NCI-H524 (cell line): Measurements from ENCODE around the gene AKR1C2.
"Not testable (repeated sequence)": the region's sequence is repeated elsewhere in the genome, so short reads cannot be mapped to it uniquely, and the experiment has no call there.

Source experiments
- DNase-seq, 2 experiments: peaks; one replicate each; lab custom pipeline; 2025; lab: John Stamatoyannopoulos, UW

The AKR1C2 gene

GRCh38 chr10:5023177-5023805 is 19.6 kb upstream of the AKR1C2 start:
- no peak for DNase-seq

DNA sequence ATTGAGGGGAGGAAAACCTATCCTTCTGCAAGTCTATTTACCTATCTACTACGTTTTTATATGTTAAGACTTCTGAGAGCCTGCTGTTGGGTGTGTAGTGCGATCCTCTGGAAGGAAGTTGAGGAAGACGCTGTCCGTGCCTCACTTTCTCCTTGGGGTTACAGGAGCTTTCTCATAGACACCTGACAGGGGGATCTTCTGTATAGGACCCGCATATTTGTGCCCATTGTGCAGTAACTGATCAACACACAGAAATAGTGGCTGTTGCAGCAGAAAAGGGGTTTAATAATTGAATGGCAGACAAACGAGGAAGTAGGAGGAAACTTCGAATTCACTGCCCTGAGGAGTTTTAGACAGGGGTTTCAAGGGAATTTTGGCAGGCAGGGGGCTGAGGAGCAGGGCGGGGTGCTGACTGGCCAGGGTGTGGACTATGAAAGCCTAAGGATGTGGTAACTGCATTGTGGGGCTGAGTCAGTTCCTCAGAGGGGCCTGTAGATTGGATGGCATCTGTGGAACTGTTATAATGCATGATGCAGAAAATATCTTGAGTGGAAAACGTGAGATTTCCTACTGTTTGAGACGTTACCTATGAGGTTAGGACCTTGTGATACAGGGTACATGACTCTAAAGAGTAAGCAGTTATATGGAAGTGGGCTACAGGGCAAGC is 18.1 kb upstream of the AKR1C2 start:
- DNase-seq = not testable (repeated sequence)

DNA sequence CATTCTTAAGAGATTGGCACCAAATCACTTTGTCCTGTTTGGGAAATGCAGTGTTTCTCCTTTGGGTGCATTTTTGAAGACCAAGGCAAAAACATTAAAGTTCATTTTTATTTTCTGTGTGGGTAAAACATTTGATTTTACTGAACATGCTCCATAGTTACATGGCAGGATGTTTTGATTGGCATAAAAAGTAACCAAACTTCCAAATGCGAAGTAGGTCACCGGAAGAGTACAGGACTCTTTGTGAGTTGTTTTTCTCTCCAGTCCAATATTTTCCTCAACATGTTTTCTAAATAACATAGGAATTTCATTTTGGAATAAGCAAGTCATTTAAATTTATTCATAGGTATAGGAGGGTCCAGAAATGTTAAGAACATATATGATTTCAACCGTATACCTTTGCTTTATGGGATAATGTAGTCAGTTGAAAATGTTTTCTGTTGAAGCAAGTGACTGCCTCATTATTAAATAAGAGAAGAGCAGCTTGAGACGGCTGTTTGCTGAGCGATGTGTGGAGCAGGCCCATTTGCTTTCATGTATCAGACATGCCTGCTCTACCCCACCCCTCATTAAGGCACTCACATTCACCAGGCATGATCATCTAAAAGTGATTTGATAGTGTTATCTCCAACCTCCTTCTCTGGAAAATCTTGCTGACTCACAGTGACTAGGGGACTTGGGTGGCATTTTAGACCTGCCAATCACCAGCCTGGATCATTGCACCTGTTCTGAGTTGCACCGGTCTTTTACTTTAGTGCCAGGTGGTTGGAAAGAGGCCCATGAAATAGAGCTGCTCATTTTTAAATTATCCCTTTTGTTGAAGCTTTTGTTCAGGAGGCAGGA is 16.3 kb upstream of the AKR1C2 start:
- not testable (repeated sequence) for DNase-seq

DNA sequence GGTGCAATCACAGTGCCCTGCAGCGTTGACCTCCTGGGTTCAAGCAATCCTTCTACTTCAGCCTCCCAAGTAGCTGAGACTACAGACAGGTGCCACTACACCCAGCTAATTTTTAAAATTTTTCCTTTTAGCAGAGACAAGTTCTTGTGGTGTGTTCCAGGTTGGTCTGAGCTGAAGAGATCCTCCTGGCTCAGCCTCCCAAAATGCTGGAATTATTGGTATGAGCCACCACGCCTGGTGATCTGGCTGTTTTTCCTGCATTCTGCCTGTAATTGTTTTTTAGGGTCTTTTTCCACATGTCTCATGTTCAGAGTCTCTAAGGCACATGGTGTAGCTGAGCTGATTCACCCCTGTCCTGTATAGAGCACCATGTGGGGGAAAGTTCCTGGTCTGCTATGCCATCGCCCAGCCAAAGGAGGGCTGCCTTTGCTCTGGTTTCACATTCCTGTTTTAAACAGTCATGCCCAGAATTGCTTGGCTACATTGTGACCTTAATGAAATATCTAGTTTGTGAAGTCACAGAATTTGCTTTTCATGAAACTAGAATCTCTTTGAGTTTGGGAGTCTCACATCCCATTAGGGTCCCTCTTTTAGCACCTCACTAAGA is 15.1 kb upstream of the AKR1C2 start:
- not testable (repeated sequence) for DNase-seq

DNA sequence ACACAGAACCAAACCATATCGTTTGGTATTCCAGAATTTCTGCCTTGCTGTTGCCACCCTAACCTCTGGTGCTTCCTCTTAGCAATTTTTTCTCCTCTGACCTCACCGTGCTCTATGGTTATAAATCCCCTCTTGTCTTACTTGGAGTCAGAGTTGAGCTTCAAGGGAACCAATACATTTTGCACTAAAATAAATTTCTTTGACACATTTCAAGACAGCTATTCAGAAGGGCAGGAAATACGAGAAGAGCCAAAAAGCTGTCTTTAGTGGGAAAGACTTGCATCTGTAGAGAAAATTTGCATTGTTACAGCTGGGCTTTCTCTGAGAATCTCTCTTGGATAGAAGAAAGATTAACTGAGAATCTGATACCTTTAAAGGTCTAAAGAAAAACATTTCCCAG is 14.5 kb upstream of the AKR1C2 start:
- DNase-seq = no peak

- DNase-seq = peak in 1 of 2 experiments; percentile 10
Observed at GRCh38 chr10:5014936-5015335, 11.3 kb upstream of the AKR1C2 start.

DNA sequence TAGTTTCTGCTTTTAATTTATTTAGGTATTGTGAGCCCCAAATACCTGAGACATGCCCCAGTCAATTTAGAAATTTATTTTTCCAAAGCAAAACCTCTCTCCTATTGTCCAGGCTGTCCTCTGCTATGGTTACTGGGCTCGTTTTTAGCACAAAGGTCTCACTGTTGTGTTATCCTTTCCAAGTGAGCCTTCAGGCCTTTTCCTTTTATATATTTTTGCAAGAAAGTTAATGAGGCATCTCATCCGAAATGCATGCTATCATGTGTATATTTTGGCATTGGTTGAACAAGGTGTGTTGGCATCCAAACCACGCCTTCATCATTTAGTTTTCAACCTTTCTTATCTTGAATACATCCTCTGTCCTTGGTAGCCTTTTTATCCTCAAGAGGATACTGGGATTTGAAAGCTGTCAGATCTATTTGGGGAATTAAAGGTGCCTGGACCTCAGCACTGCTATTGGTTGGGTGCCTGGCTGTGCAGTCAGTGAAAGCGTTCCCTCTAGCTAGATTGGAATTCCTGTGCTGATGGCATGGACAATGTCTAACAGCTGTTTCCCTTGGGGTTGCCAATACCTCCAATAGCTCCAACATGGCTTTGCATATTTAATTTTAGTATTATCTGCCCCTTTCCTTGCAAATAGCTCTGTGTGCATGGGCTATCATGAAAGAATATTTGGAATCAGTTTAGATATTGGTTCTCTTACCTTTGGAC is 10.7 kb upstream of the AKR1C2 start:
- not testable (repeated sequence) for DNase-seq

GRCh38 chr10:5013385-5013784 is 9.7 kb upstream of the AKR1C2 start:
- DNase-seq = no peak

- DNase-seq = no peak
Observed at GRCh38 chr10:5012595-5012994, 8.9 kb upstream of the AKR1C2 start.

DNA sequence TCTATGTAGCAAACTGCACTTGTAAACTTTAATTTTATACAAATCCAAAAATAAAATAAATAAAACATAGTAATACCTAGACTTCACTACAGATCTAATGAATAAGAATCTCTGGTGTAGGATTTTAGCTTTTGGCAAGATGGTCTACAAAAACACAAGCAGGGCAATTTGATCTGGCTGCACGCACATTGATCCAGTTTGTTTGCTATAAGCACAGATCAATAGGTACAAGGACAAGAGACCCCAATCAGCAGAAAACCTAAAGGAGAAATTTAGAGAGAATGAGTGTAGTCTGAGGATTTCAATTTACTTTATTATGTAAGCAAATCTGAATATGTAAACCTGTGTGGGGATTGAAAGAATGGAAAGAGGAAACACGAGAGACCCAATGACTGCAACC is 7.7 kb upstream of the AKR1C2 start:
- not testable (repeated sequence) for DNase-seq

GRCh38 chr10:5010043-5010442 is 6.4 kb upstream of the AKR1C2 start:
- not testable (repeated sequence) for DNase-seq

- DNase-seq = not testable (repeated sequence)
Observed at GRCh38 chr10:5008857-5009548, 5.3 kb upstream of the AKR1C2 start.

GRCh38 chr10:5004501-5004900 is 844 bp upstream of the AKR1C2 start:
- DNase-seq = not testable (repeated sequence)

- DNase-seq = not testable (repeated sequence)
Observed at GRCh38 chr10:5004030-5004385, 351 bp upstream of the AKR1C2 start.

- DNase-seq = no peak
Observed at GRCh38 chr10:5002013-5002727, 1.5 kb downstream of the AKR1C2 start.

GRCh38 chr10:4998671-4999070 is 5.0 kb downstream of the AKR1C2 start:
- no peak for DNase-seq

DNA sequence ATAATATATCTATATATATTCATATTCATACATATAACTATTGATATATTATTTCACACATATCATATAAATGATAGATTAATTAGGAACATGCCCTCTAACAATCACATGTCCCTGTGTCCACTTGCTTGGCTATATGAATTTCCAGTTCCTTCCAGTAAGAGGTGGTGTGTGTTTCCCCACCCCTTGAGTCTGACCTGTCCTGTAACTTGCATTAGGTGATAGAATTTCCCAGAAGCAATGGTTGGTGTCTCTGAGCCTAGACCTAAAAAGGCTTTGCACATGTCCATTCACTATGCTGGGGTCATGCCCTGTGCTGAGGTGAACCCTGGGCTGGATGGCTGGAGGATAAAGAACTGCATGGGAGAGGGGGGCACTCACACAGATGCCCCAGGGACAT is 9.4 kb downstream of the AKR1C2 start:
- DNase-seq = not testable (repeated sequence)

DNA sequence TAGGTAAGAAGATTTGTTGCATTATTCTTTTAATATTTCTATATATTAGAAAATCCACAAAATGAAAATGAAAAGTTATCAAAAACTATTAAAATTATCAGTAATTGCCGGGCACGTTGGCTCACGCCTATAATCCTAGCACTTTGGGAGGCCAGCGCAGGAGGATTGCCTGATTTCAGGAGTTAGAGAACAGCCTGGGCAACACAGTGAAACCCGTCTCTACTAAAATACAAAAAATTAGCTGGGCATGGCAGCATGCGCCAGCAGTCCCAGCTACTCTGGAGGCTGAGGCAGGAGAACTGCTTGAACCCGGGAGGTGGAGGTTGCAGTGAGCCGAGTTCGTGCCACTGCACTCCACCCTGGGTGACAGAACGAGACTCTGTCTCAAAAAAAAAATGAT is 11.1 kb downstream of the AKR1C2 start:
- DNase-seq = not testable (repeated sequence)

DNA sequence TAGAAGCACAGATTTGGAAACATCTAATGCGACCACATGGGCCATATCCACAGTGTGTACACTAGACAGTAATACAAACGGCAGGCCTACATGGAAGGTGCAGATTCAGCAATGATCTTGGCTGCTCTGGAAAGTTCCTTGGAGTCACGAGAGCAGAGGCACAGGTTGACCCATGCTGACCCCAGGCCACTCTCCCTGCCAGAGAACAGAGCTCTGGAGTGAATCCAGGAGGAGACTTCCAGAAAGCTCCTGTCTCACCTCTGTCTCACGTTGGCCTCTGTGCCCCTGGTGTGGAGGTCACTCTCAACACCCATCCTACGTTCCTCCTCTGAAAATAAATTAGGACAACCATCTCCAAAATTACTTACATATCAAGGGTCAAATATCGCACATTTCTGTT is 12.2 kb downstream of the AKR1C2 start:
- not testable (repeated sequence) for DNase-seq

DNA sequence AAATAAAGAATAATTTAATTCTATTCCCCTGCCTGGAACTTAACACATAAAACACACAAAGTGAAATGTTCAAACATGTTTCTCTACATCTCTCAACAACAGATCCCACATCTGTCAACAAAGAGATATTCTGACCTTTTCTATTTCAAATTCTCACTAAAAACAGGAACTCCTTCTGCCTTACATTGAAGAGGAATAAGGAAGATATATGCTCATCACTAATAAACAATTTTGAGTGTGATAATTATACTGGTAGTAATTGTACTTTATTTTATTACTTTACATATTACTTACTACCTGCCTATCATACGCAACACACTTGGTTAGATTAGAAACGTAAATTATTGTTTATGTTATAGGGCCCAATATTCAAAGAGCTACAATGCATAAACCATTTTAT is 13.4 kb downstream of the AKR1C2 start:
- DNase-seq = no peak
